ENCODE data around the gene FAM135A. TPM values are rescaled to one million over a fixed set of nuclear protein-coding genes. Genes with fewer than 3 reads are reported as not detected.

FAM135A gene
- total and polyA plus RNA-seq, 2 donors (not counting 1 experiment from before 2014, with no cell fraction given), result 3.9 to 30.6 TPM

GRCh38 chr6:70370496-70370895 lies 42.8 kb upstream of the FAM135A start:
- ATAC-seq (ENCODE audit: low read depth) (no peak), DNase-seq (no peak)
- H3K27me3 Mint-ChIP-seq, result peaks cover 34% of the 10 kb centered on the region
- Histone ChIP-seq H3K27me3 (replicated peaks in 1 of 4; ENCODE audit: control extremely low read depth in 1 of 4, control insufficient read depth in 3 of 4, insufficient read depth in 4 of 4, low read length in 3 of 4) (peaks cover 0 to 2% (median 0%) of the 10 kb centered on the region in 4 experiments), H3K9me3 (ENCODE audit: control extremely low read depth in 1 of 3, control insufficient read depth in 2 of 3, insufficient read depth in 1 of 3, low read length in 2 of 3) (no peaks in the 10 kb centered on the region), H3K36me3 (replicated peaks in 1 of 2; ENCODE audit: control extremely low read depth in 1 of 2, control insufficient read depth in 1 of 2, extremely low read depth in 1 of 2, insufficient read depth in 2 of 2, low read length in 1 of 2) (no peaks in the 10 kb centered on the region), H3K9ac (ENCODE audit: low read length) (no peak overlapping the region), H3K4me1 (ENCODE audit: control insufficient read depth in 2 of 2, insufficient read depth in 2 of 2, low read length in 2 of 2) (no peaks in the 10 kb centered on the region), H3K79me2 (ENCODE audit: control insufficient read depth, insufficient read depth, low read length) (no peaks in the 10 kb centered on the region), H4K20me1 (ENCODE audit: control insufficient read depth, insufficient read depth, low read length, poor library complexity, severe bottlenecking) (no peaks in the 10 kb centered on the region), H3K27ac (ENCODE audit: low read length in 2 of 2) (no peak overlapping the region), H2AFZ (ENCODE audit: insufficient read depth, low read depth, low read length, poor library complexity, severe bottlenecking) (no peak overlapping the region), H3K4me3 (ENCODE audit: control extremely low read depth in 1 of 5, extremely low read depth in 1 of 5, insufficient read depth in 1 of 5, low read depth in 2 of 5, low read length in 4 of 5) (no peak overlapping the region), H3K4me2 (replicated peaks; ENCODE audit: low read depth, low read length, poor library complexity, severe bottlenecking) (no peak overlapping the region)
- ChIA-PET CTCF (interaction anchor here (0.7 to 4.3 kb wide), 10 partner anchors 9 to 316 kb away, joined by 3 to 37 read pairs (median 6); partner anchors contain the start of gene FAM135A), POLR2A (no interaction called here)
- H3K9me3 Mint-ChIP-seq (ENCODE audit: insufficient read depth), result no peaks in the 10 kb centered on the region
- no peak overlapping the region for H3K4me3 Mint-ChIP-seq
- TF ChIP-seq CTCF (IDR thresholded peaks at IDR 0.05) (no peak), EZH2 (IDR thresholded peaks at IDR 0.05; ENCODE audit: borderline replicate concordance, insufficient read depth, low read depth, low read length, poor library complexity, severe bottlenecking) (no peak)
- H3K4me1 Mint-ChIP-seq, result no peaks in the 10 kb centered on the region
- no CpG with 5 or more reads among the region's 4 CpGs for WGBS (ENCODE audit: insufficient coverage)
- intact Hi-C loops (cut with micrococcal nuclease), result no loop called here
- no peak overlapping the region for H3K27ac Mint-ChIP-seq

- ChIA-PET CTCF (interaction anchor here (0.6 to 4.3 kb wide), 12 partner anchors 9 to 641 kb away, joined by 3 to 25 read pairs (median 5); partner anchors contain the start of gene FAM135A), POLR2A (no interaction called here)
- ATAC-seq (ENCODE audit: low read depth), result peak; percentile 39
Observed at GRCh38 chr6:70371454-70372105, 41.7 kb upstream of the FAM135A start.

More at GRCh38 chr6:70371454-70372105, 41.7 kb upstream of the FAM135A start:
- Mint-ChIP-seq H3K4me1 (no peaks in the 10 kb centered on the region), H3K9me3 (ENCODE audit: insufficient read depth) (no peaks in the 10 kb centered on the region), H3K27me3 (peaks cover 36% of the 10 kb centered on the region), H3K4me3 (no peak overlapping the region), H3K27ac (no peak overlapping the region)
- peak; percentile 59 for DNase-seq
- H3K27me3 ChIP-seq (replicated peaks in 1 of 4; ENCODE audit: control extremely low read depth in 1 of 4, control insufficient read depth in 3 of 4, insufficient read depth in 4 of 4, low read length in 3 of 4), result peaks cover 0 to 7% (median 0%) of the 10 kb centered on the region in 4 experiments
- H3K4me3 ChIP-seq (ENCODE audit: control extremely low read depth in 1 of 5, extremely low read depth in 1 of 5, insufficient read depth in 1 of 5, low read depth in 2 of 5, low read length in 4 of 5), result no peak overlapping the region
- H4K20me1 ChIP-seq (ENCODE audit: control insufficient read depth, insufficient read depth, low read length, poor library complexity, severe bottlenecking), result no peaks in the 10 kb centered on the region
- H3K4me2 ChIP-seq (replicated peaks; ENCODE audit: low read depth, low read length, poor library complexity, severe bottlenecking), result no peak overlapping the region
- TF ChIP-seq EZH2 (IDR thresholded peaks at IDR 0.05; ENCODE audit: borderline replicate concordance, insufficient read depth, low read depth, low read length, poor library complexity, severe bottlenecking) (no peak), CTCF (IDR thresholded peaks at IDR 0.05) (peak; percentile 77)
- intact Hi-C loops (cut with micrococcal nuclease), result loop anchor here (1.0 kb wide), 2 partner anchors 42 to 315 kb away; partner anchors contain the start of gene FAM135A
- H3K9ac ChIP-seq (ENCODE audit: low read length), result no peak overlapping the region
- H3K9me3 ChIP-seq (ENCODE audit: control extremely low read depth in 1 of 3, control insufficient read depth in 2 of 3, insufficient read depth in 1 of 3, low read length in 2 of 3), result no peaks in the 10 kb centered on the region
- H3K36me3 ChIP-seq (replicated peaks in 1 of 2; ENCODE audit: control extremely low read depth in 1 of 2, control insufficient read depth in 1 of 2, extremely low read depth in 1 of 2, insufficient read depth in 2 of 2, low read length in 1 of 2), result no peaks in the 10 kb centered on the region
- no peak overlapping the region for H3K27ac ChIP-seq (ENCODE audit: low read length in 2 of 2)
- no peaks in the 10 kb centered on the region for H3K4me1 ChIP-seq (ENCODE audit: control insufficient read depth in 2 of 2, insufficient read depth in 2 of 2, low read length in 2 of 2)
- H3K79me2 ChIP-seq (ENCODE audit: control insufficient read depth, insufficient read depth, low read length), result no peaks in the 10 kb centered on the region
- H2AFZ ChIP-seq (ENCODE audit: insufficient read depth, low read depth, low read length, poor library complexity, severe bottlenecking), result no peak overlapping the region
- no CpG with 5 or more reads among the region's 1 CpG for WGBS (ENCODE audit: insufficient coverage)

All from B cell (primary cell).